ENCODE measurements around the gene MCRS1.

Gene MCRS1

DNA sequence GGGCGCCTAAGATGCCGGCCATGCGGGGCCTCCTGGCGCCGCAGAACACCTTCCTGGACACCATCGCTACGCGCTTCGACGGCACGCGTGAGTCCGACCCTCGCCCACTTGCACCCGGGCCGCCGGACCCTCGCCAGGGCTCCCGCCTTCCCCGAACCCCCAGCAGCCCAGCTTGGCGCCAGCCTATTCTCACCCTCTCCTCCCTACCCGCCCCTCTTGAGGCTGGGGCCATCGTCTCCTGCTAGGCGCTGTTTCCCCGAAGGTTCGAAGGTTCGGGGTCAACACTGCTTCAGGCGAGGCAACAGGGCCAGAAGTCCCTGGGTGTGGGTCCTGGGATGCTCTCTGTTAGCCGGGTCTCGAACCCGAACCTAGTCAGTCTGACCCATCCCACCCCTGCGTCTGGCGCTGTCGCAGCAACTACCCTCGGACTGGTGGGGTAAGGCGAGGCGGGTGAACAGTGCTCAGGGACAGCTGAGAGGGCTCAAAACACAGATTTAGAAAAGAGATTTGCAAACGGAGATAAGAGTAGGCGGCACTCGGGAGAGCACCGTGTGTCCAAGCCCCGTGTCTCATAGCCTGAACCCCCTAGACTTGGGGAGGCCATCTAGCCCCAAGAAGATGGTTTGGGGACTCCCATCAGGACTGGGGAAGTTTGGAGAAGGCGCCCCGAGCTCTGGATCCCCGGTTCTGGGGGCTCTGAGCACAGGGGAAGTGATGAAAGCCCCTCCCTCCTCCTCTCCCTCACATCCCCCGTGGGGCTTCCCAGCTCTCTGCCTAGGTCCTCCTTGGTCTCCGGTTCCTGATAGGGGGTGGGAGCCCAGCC is 28.3 kb downstream of the MCRS1 start:
- Histone ChIP-seq H3K27me3 (ENCODE audit: low read length) (no peaks in the 10 kb centered on the region), H3K9me3 (ENCODE audit: insufficient read depth, low read length) (no peaks in the 10 kb centered on the region), H3K79me2 (ENCODE audit: insufficient read depth, low read length) (no peaks in the 10 kb centered on the region), H3K4me2 (ENCODE audit: low read depth, low read length, poor library complexity, severe bottlenecking) (no peak overlapping the region), H3F3A (ENCODE audit: insufficient read depth) (peaks cover 4% of the 10 kb centered on the region; the same call in 1 of the 2 replicates), H4K20me1 (ENCODE audit: low read depth, low read length) (no peaks in the 10 kb centered on the region), H3K9ac (ENCODE audit: low read length) (no peak overlapping the region), H3K27ac (ENCODE audit: low read depth, low read length) (no peak overlapping the region), H3K9me2 (replicated peaks; ENCODE audit: insufficient read depth, low read length) (no peaks in the 10 kb centered on the region), H3K36me3 (ENCODE audit: low read length) (no peaks in the 10 kb centered on the region), H2AFZ (ENCODE audit: low read depth, low read length, severe bottlenecking) (no peak overlapping the region), H3K4me3 (ENCODE audit: insufficient read depth, low read length, poor library complexity, severe bottlenecking) (no peak overlapping the region)
- TF ChIP-seq, protein P1, sequence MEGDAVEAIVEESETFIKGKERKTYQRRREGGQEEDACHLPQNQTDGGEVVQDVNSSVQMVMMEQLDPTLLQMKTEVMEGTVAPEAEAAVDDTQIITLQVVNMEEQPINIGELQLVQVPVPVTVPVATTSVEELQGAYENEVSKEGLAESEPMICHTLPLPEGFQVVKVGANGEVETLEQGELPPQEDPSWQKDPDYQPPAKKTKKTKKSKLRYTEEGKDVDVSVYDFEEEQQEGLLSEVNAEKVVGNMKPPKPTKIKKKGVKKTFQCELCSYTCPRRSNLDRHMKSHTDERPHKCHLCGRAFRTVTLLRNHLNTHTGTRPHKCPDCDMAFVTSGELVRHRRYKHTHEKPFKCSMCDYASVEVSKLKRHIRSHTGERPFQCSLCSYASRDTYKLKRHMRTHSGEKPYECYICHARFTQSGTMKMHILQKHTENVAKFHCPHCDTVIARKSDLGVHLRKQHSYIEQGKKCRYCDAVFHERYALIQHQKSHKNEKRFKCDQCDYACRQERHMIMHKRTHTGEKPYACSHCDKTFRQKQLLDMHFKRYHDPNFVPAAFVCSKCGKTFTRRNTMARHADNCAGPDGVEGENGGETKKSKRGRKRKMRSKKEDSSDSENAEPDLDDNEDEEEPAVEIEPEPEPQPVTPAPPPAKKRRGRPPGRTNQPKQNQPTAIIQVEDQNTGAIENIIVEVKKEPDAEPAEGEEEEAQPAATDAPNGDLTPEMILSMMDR (IDR thresholded peaks at IDR 0.05; ENCODE audit: insufficient read depth, low read length, poor library complexity, severe bottlenecking) = no peak
- TF ChIP-seq EZH2phosphoT487 (conservative IDR thresholded peaks at IDR 0.05; ENCODE audit: low read length) = no peak

DNA sequence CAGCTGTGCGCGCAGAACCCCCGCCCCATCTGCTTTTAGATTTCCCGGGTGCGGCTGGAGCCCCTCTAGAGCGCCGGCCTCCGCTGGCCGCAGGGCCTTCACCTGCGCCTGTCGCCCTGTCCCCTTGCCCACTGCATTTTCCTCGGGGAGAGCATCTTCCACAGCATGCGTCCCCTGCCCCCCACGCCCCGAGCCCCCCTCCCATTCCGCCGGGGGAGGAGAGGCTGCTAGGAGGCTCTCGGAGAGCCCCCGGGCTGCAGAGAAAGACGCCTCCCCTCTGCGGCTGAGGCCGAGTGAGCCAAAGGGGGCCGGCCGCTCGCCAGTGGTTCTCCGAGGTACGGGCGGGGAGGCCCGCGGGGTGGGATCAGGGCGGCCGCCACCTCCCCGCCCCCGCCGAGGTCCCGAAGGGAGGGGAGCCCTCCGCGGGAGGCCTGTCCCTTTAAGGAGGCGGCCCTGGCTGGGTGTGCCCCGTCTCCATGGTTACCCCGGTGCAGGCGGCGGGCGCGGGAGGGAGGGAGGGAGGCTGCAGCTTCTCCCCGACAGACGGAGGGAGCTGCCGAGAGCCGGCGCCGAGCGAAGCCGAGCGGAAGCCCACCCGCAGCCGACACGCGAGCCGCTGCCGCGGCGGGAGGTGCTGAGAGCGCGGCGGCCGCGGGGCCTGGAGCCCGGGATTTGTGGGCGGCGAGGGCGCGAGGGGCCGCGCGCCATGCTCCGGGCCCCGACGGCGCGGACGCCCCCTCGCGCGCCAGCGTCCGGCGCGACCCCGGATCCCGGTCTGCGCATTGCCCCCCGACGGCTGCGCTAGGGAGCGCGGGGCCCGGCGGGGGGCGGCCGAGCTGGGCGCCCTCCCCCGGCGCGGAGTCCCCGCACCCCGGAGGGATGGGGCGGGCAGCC is 29.2 kb downstream of the MCRS1 start, which contains the start of gene KCNH3:
Gene KCNH3 (plus strand): TSS at position 521 of the 894 bp plus-strand sequence. CDS start 387 bp downstream, outside the sequence.
- peak within 1 kb of the TSS; percentile 16 for H2AFZ ChIP-seq (ENCODE audit: low read depth, low read length, severe bottlenecking)
- H3K36me3 ChIP-seq (ENCODE audit: low read length) = no peaks in the 10 kb centered on the region
- H4K20me1 ChIP-seq (ENCODE audit: low read depth, low read length) = no peaks in the 10 kb centered on the region
- H3K27ac ChIP-seq (ENCODE audit: low read depth, low read length) = no peak within 1 kb of the TSS
- peak within 1 kb of the TSS; percentile 44 for H3K4me3 ChIP-seq (ENCODE audit: insufficient read depth, low read length, poor library complexity, severe bottlenecking)
- no peaks in the 10 kb centered on the region for H3K9me2 ChIP-seq (replicated peaks; ENCODE audit: insufficient read depth, low read length)
- no peaks in the 10 kb centered on the region for H3K27me3 ChIP-seq (ENCODE audit: low read length)
- peak within 1 kb of the TSS; percentile 58 for H3K4me2 ChIP-seq (ENCODE audit: low read depth, low read length, poor library complexity, severe bottlenecking)
- H3K79me2 ChIP-seq (ENCODE audit: insufficient read depth, low read length) = no peaks in the 10 kb centered on the region
- TF ChIP-seq EZH2phosphoT487 (conservative IDR thresholded peaks at IDR 0.05; ENCODE audit: low read length) = no peak
- TF ChIP-seq, protein P1 (IDR thresholded peaks at IDR 0.05; ENCODE audit: insufficient read depth, low read length, poor library complexity, severe bottlenecking) = no peak
- H3K9ac ChIP-seq (ENCODE audit: low read length) = peak within 1 kb of the TSS; percentile 6; the same call in 1 of the 2 replicates
- H3K9me3 ChIP-seq (ENCODE audit: insufficient read depth, low read length) = no peaks in the 10 kb centered on the region
- peaks cover 4% of the 10 kb centered on the region; the same call in 1 of the 2 replicates for H3F3A ChIP-seq (ENCODE audit: insufficient read depth)

DNA sequence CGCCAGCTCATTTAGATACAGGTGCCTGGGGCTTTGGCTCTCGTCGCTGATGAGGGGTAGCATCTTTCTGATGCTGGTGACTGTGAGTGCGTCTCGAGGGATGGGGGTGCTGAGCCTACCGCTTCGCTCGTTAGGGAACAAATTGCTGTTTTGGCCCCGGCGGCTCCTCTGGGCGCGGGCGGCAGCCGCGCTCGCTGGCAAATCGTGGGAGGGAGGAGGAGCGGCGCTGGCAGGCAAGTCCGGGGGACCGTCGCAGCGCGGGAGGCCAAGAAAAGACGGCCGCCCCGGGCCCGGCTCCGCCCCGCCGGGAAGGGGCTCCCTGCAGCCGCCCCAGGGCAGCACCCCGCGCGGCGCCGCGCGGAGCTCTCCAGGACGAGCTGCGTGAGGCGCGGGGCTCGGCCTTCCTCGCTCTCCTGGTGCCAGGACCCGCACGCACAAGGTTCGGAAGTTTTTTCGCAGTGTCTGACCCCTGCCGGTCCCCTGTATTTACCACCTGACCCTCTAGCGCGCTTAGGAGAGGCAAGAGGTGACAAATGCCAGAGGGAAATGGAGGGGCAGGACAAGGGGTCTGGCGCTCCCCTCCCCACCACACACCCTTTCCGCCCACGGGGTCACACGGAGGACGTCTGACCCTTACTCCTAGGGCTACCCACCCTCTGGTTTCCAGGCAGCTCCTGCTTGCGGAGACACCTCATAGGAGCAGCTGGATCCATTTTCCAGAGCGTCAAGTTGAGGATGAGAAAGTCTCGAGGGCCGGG is 30.0 kb downstream of the MCRS1 start:
- Histone ChIP-seq H3K36me3 (ENCODE audit: low read length) (no peaks in the 10 kb centered on the region), H2AFZ (ENCODE audit: low read depth, low read length, severe bottlenecking) (peak overlapping the region; percentile 16), H4K20me1 (ENCODE audit: low read depth, low read length) (no peaks in the 10 kb centered on the region), H3F3A (ENCODE audit: insufficient read depth) (peaks cover 4% of the 10 kb centered on the region; the same call in 1 of the 2 replicates), H3K79me2 (ENCODE audit: insufficient read depth, low read length) (no peaks in the 10 kb centered on the region), H3K27ac (ENCODE audit: low read depth, low read length) (no peak overlapping the region), H3K4me2 (ENCODE audit: low read depth, low read length, poor library complexity, severe bottlenecking) (peak overlapping the region; percentile 58), H3K9me2 (replicated peaks; ENCODE audit: insufficient read depth, low read length) (no peaks in the 10 kb centered on the region), H3K4me3 (ENCODE audit: insufficient read depth, low read length, poor library complexity, severe bottlenecking) (peak overlapping the region; percentile 44), H3K27me3 (ENCODE audit: low read length) (no peaks in the 10 kb centered on the region), H3K9me3 (ENCODE audit: insufficient read depth, low read length) (no peaks in the 10 kb centered on the region), H3K9ac (ENCODE audit: low read length) (peak overlapping the region; percentile 6; the same call in 1 of the 2 replicates)
- TF ChIP-seq EZH2phosphoT487 (conservative IDR thresholded peaks at IDR 0.05; ENCODE audit: low read length) = 0 out of 2 replicates have a peak, but pooled peaks have one; percentile 73
- TF ChIP-seq, protein P1 (IDR thresholded peaks at IDR 0.05; ENCODE audit: insufficient read depth, low read length, poor library complexity, severe bottlenecking) = no peak
